ENCODE results near the gene TMED4. TPM values are rescaled to one million over a fixed set of nuclear protein-coding genes. Genes with fewer than 3 reads are reported as not detected.

Gene TMED4
- polyA plus RNA-seq, 1 of the 3 experiments (the other 2 are of a cell fraction), result 145 TPM

DNA sequence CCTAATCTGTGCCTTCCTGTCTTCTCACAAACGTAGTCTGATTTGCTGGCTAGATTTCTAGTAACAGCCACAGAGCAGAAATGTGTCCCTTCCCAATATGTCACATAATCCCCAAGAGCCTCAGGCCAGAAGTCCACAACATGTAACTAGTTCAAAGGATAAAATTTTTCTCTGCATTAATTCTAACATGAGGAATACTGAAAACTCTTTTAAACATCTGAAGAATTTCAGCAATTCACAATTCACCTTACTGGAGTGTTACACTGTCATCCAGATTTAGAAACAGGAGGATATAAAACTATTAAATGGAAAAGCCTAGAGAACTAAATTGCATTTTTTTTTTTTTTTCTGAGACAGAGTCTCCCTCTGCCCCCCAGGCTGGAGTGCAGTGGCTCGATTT lies 5.8 kb downstream of the TMED4 start:
- H3K79me2 ChIP-seq (ENCODE audit: insufficient read depth), result peaks cover 82% of the 10 kb centered on the region
- H3K9me2 ChIP-seq, result no peaks in the 10 kb centered on the region
- no peak overlapping the region for H3K4me2 ChIP-seq
- H3F3A ChIP-seq (replicated peaks; ENCODE audit: insufficient read depth), result peaks cover 20% of the 10 kb centered on the region
- H3K9ac ChIP-seq, result no peak overlapping the region
- H3K9me3 ChIP-seq, result no peaks in the 10 kb centered on the region
- H4K20me1 ChIP-seq (ENCODE audit: insufficient read depth), result no peaks in the 10 kb centered on the region
- 88% methylated on average over 2 of the region's 2 CpGs for WGBS (ENCODE audit: low lambda C conversion rate)
- H3K27ac ChIP-seq (ENCODE audit: low read depth in 2 of 2, low read length in 1 of 2), result no peak overlapping the region
- peaks cover 12 to 24% of the 10 kb centered on the region in 2 experiments for H3K4me1 ChIP-seq (ENCODE audit: control insufficient read depth in 1 of 2, insufficient read depth in 2 of 2, low read depth in 1 of 2, low read length in 1 of 2)
- H2AFZ ChIP-seq (ENCODE audit: low read depth), result no peak overlapping the region
- no peak for DNase-seq
- no peak overlapping the region for H3K4me3 ChIP-seq (ENCODE audit: low read depth in 2 of 2, low read length in 1 of 2)
- POLR2A ChIA-PET, result interaction anchor here (1.6 kb wide), 1 partner anchor 12 kb away, joined by 5 read pairs; no protein-coding TSS in a partner anchor
- CTCF ChIA-PET, result interaction anchor here (1.4 to 12.5 kb wide), 2 partner anchors 11 to 271 kb away, joined by 3 to 98 read pairs; no protein-coding TSS in a partner anchor
- TF ChIP-seq, protein P1, sequence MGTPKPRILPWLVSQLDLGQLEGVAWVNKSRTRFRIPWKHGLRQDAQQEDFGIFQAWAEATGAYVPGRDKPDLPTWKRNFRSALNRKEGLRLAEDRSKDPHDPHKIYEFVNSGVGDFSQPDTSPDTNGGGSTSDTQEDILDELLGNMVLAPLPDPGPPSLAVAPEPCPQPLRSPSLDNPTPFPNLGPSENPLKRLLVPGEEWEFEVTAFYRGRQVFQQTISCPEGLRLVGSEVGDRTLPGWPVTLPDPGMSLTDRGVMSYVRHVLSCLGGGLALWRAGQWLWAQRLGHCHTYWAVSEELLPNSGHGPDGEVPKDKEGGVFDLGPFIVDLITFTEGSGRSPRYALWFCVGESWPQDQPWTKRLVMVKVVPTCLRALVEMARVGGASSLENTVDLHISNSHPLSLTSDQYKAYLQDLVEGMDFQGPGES (IDR thresholded peaks at IDR 0.05; ENCODE audit: low read depth, low read length), result no peak
- TF ChIP-seq RFX5 (IDR thresholded peaks at IDR 0.05; ENCODE audit: low read length), result no peak
- no peak for TF ChIP-seq SMC3 (IDR thresholded peaks at IDR 0.05; ENCODE audit: low read depth, low read length)
- no peak for TF ChIP-seq FOXJ3 (CRISPR knock-in tag; IDR thresholded peaks at IDR 0.05)
- TF ChIP-seq, protein P2, sequence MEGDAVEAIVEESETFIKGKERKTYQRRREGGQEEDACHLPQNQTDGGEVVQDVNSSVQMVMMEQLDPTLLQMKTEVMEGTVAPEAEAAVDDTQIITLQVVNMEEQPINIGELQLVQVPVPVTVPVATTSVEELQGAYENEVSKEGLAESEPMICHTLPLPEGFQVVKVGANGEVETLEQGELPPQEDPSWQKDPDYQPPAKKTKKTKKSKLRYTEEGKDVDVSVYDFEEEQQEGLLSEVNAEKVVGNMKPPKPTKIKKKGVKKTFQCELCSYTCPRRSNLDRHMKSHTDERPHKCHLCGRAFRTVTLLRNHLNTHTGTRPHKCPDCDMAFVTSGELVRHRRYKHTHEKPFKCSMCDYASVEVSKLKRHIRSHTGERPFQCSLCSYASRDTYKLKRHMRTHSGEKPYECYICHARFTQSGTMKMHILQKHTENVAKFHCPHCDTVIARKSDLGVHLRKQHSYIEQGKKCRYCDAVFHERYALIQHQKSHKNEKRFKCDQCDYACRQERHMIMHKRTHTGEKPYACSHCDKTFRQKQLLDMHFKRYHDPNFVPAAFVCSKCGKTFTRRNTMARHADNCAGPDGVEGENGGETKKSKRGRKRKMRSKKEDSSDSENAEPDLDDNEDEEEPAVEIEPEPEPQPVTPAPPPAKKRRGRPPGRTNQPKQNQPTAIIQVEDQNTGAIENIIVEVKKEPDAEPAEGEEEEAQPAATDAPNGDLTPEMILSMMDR (IDR thresholded peaks at IDR 0.05), result no peak
- TF ChIP-seq GATA2 (CRISPR knock-in tag; IDR thresholded peaks at IDR 0.05), result no peak
- TF ChIP-seq CHD2 (IDR thresholded peaks at IDR 0.05; ENCODE audit: low read length, partially characterized antibody), result no peak
- no peak for TF ChIP-seq JUND (IDR thresholded peaks at IDR 0.05)
- no peak for TF ChIP-seq RXRA (IDR thresholded peaks at IDR 0.05; ENCODE audit: borderline replicate concordance, low read depth)
- no peak for TF ChIP-seq ELF1 (IDR thresholded peaks at IDR 0.05)
- no peak for TF ChIP-seq FOSL2 (IDR thresholded peaks at IDR 0.05; ENCODE audit: borderline replicate concordance, low read depth)
- no peak for TF ChIP-seq EZH2phosphoT487 (IDR thresholded peaks at IDR 0.05; ENCODE audit: borderline replicate concordance, low read depth)
- no peak for TF ChIP-seq FOXM1 (IDR thresholded peaks at IDR 0.05; ENCODE audit: low read depth)
- TF ChIP-seq, protein P3, sequence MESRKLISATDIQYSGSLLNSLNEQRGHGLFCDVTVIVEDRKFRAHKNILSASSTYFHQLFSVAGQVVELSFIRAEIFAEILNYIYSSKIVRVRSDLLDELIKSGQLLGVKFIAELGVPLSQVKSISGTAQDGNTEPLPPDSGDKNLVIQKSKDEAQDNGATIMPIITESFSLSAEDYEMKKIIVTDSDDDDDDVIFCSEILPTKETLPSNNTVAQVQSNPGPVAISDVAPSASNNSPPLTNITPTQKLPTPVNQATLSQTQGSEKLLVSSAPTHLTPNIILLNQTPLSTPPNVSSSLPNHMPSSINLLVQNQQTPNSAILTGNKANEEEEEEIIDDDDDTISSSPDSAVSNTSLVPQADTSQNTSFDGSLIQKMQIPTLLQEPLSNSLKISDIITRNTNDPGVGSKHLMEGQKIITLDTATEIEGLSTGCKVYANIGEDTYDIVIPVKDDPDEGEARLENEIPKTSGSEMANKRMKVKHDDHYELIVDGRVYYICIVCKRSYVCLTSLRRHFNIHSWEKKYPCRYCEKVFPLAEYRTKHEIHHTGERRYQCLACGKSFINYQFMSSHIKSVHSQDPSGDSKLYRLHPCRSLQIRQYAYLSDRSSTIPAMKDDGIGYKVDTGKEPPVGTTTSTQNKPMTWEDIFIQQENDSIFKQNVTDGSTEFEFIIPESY (IDR thresholded peaks at IDR 0.05; ENCODE audit: borderline replicate concordance, low read depth), result no peak
- TF ChIP-seq MXI1 (IDR thresholded peaks at IDR 0.05; ENCODE audit: low read depth, low read length), result no peak
- TF ChIP-seq TCF12 (IDR thresholded peaks at IDR 0.05), result no peak
- no peak for TF ChIP-seq RCOR1 (IDR thresholded peaks at IDR 0.05; ENCODE audit: low read length)
- TF ChIP-seq, protein P4, sequence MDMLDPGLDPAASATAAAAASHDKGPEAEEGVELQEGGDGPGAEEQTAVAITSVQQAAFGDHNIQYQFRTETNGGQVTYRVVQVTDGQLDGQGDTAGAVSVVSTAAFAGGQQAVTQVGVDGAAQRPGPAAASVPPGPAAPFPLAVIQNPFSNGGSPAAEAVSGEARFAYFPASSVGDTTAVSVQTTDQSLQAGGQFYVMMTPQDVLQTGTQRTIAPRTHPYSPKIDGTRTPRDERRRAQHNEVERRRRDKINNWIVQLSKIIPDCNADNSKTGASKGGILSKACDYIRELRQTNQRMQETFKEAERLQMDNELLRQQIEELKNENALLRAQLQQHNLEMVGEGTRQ (IDR thresholded peaks at IDR 0.05; ENCODE audit: borderline replicate concordance, low read depth, low read length), result no peak
- H3K27me3 ChIP-seq (ENCODE audit: insufficient read depth), result no peaks in the 10 kb centered on the region
- H3K36me3 ChIP-seq (replicated peaks in 1 of 2; ENCODE audit: control insufficient read depth in 1 of 2, insufficient read depth in 2 of 2, low read length in 1 of 2), result peaks cover 46 to 51% of the 10 kb centered on the region in 2 experiments

Measured in SK-N-SH (cell line).